GM12878 (cell line): ENCODE measurements around the gene TP53I11.

ENCODE experiments used
- E2F4 ChIP-seq: IDR thresholded peaks from 2 replicates; pipeline ENCODE4 v1.6.1; 2012; ENCODE audit warnings: low read depth, low read length, improper control_type of control experiment
- EP300 ChIP-seq, 2 experiments: fragments of 150-350 bp in 1 of 2; IDR thresholded peaks; 2 replicates each; pipeline ENCODE4 v1.6.1; 2011 to 2012; ENCODE audit warnings: low read depth in 2 of 2, low read length in 2 of 2, borderline replicate concordance in 1 of 2, improper control_type of control experiment in 1 of 2, inconsistent platforms in 1 of 2; ENCODE audit not compliant: control insufficient read depth in 1 of 2
- EZH2 ChIP-seq: IDR thresholded peaks from 2 replicates; pipeline ENCODE4 v1.6.1; 2012; ENCODE audit warnings: low read depth, mild to moderate bottlenecking, control low read depth, inconsistent platforms, low read length, borderline replicate concordance; ENCODE audit not compliant: control insufficient read depth
- MEF2A ChIP-seq: IDR thresholded peaks from 2 replicates; pipeline ENCODE4 v1.6.1; 2011; ENCODE audit warnings: low read depth, mild to moderate bottlenecking, low read length, moderate library complexity; ENCODE audit not compliant: insufficient read depth

GRCh38 chr11:44885065-44885810, 65.4 kb downstream of the TP53I11 start:
- TF ChIP-seq MEF2A (no peak), EP300 (IDR thresholded peaks at IDR 0.05; ENCODE audit: borderline replicate concordance in 1 of 2, control insufficient read depth in 1 of 2, low read depth in 2 of 2, low read length in 2 of 2) (no peak), E2F4 (no peak), EZH2 (no peak)
